SK-N-SH treated with all-trans-retinoic acid at 6 μM for 48 hours (cell line): ENCODE data around the gene ARHGAP24.

ENCODE experiments used
- ATAC-seq: fragments of 200-7000 bp; cut with Tn5 transposase; 3 replicates; pipeline ENCODE4 v1.9.1; 2020; ENCODE audit warnings: mild to moderate bottlenecking, moderate library complexity
- CSDC2 ChIP-seq: fragments of 250-450 bp; sonication (Bioruptor Pico); IDR thresholded peaks from 2 replicates; pipeline ENCODE4 v1.5.0; 2020; ENCODE audit warnings: mild to moderate bottlenecking, moderate library complexity
- CSRNP3 ChIP-seq: fragments of 250-450 bp; sonication (Bioruptor Pico); IDR thresholded peaks from 2 replicates; pipeline ENCODE4 v1.5.1; 2021; ENCODE audit warnings: mild to moderate bottlenecking, moderate library complexity
- ESRRG ChIP-seq: fragments of 250-450 bp; sonication (Bioruptor Pico); IDR thresholded peaks from 2 replicates; pipeline ENCODE4 v1.6.1; 2021; ENCODE audit warnings: mild to moderate bottlenecking
- ISL1 ChIP-seq: fragments of 250-450 bp; sonication (Bioruptor Pico); IDR thresholded peaks from 2 replicates; pipeline ENCODE4 v2.1.2; 2022; ENCODE audit warnings: mild to moderate bottlenecking, moderate library complexity
- OSR1 ChIP-seq: fragments of 250-450 bp; sonication (Bioruptor Pico); IDR thresholded peaks from 2 replicates; pipeline ENCODE4 v1.8.0; 2022; ENCODE audit warnings: moderate library complexity, mild to moderate bottlenecking, inconsistent platforms
- PATZ1 ChIP-seq: fragments of 250-450 bp; sonication (Bioruptor Pico); IDR thresholded peaks from 2 replicates; pipeline ENCODE4 v1.8.0; 2020; ENCODE audit warnings: mild to moderate bottlenecking, moderate library complexity, borderline replicate concordance
- POU6F1 ChIP-seq: fragments of 250-450 bp; sonication (Bioruptor Pico); IDR thresholded peaks from 2 replicates; pipeline ENCODE4 v1.8.0; 2021; ENCODE audit warnings: low read depth, mild to moderate bottlenecking, moderate library complexity, borderline replicate concordance
- PPARA ChIP-seq: fragments of 250-450 bp; sonication (Bioruptor Pico); IDR thresholded peaks from 2 replicates; pipeline ENCODE4 v1.5.0; 2020; ENCODE audit warnings: mild to moderate bottlenecking, borderline replicate concordance
- RARB ChIP-seq: fragments of 250-450 bp; sonication (Bioruptor Pico); IDR thresholded peaks from 2 replicates; pipeline ENCODE4 v1.8.0; 2021; ENCODE audit warnings: mild to moderate bottlenecking, moderate library complexity
- SNAI2 ChIP-seq: fragments of 250-450 bp; sonication (Bioruptor Pico); IDR thresholded peaks from 2 replicates; pipeline ENCODE4 v1.5.0; 2020; ENCODE audit warnings: mild to moderate bottlenecking, moderate library complexity
- TCF4 ChIP-seq: fragments of 250-450 bp; sonication (Bioruptor Pico); IDR thresholded peaks from 2 replicates; pipeline ENCODE4 v1.8.0; 2021; ENCODE audit warnings: mild to moderate bottlenecking, moderate library complexity, borderline replicate concordance
- TOX ChIP-seq: fragments of 250-450 bp; sonication (Bioruptor Pico); IDR thresholded peaks from 2 replicates; pipeline ENCODE4 v1.8.0; 2021; ENCODE audit warnings: mild to moderate bottlenecking, moderate library complexity, borderline replicate concordance
- ZC3H10 ChIP-seq: fragments of 250-450 bp; sonication (Bioruptor Pico); IDR thresholded peaks from 2 replicates; pipeline ENCODE4 v1.5.1; 2021; ENCODE audit warnings: mild to moderate bottlenecking, moderate library complexity
- ZFP3 ChIP-seq: fragments of 250-450 bp; sonication (Bioruptor Pico); IDR thresholded peaks from 2 replicates; pipeline ENCODE4 v1.5.0; 2020; ENCODE audit warnings: mild to moderate bottlenecking, moderate library complexity
- ZFP30 ChIP-seq: fragments of 450-650 bp; formaldehyde crosslinking; IDR thresholded peaks from 2 replicates; pipeline ENCODE4 v1.5.0; 2022; ENCODE audit warnings: mild to moderate bottlenecking, moderate library complexity
- ZNF565 ChIP-seq: fragments of 450-650 bp; formaldehyde crosslinking; conservative IDR thresholded peaks from 2 replicates; pipeline ENCODE4 v1.5.0; 2020; ENCODE audit warnings: low read depth, mild to moderate bottlenecking, moderate library complexity
- ZNF70 ChIP-seq: fragments of 450-650 bp; formaldehyde crosslinking; IDR thresholded peaks from 2 replicates; pipeline ENCODE4 v1.5.0; 2020; ENCODE audit warnings: mild to moderate bottlenecking, moderate library complexity
- ZNF8 ChIP-seq: fragments of 450-650 bp; formaldehyde crosslinking; IDR thresholded peaks from 2 replicates; pipeline ENCODE4 v1.5.0; 2020; ENCODE audit warnings: mild to moderate bottlenecking, moderate library complexity
- TF ChIP-seq, protein P1 (sequence below): fragments of 250-450 bp; sonication (Bioruptor Pico); IDR thresholded peaks from 2 replicates; pipeline ENCODE4 v1.5.0; 2020; ENCODE audit warnings: mild to moderate bottlenecking, moderate library complexity

ARHGAP24 gene

DNA sequence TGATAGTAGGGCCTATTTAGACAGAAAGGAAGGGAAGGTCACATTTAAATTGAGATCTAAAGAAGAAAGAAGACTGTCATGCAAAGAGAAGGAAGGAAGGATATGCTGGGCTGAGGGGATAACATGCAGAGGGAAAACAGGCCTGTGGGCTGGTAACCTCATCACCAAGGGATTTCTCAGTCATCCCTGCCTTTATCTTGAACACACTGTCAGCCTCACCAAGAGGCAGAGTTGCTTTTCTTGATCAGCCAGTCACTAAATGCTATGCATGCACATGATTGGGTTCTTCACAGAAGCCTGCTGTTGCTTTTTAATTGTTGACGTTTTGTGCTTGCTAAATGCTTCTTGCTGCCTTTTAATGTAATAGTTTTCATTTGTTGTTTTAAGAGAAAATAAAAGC, 113.0 kb downstream of the ARHGAP24 start:
- ATAC-seq: no peak

DNA sequence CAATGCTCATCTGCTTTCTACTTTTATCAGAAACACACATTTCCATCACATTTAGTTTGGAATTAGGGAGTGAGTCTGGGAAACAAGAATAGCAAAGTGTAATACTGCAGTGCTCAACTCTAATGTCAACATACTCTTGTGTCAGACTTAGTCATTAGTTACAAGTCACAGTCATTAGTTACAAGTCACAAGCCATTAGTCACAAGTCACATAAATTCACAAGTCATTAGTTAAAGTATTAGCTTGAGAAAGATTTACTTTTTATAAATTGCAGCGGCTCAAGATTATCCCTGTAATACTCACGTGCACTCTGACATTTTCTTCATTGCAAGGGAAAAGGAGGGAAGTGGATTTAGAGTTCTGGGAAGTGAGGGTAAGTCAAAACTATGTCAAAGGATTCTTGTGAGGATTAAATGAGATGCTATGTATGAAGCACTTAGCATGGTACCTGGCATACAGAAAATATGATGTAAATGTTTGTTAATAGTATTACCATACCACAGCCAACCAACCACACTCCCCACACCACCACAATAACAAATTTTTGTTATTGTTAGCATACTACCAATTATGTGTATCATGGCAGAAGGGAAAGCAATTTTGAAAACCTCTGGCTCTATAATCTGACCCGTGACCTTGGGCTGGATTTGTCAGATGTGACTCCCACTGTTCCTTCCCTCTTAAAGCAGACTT, 116.6 kb downstream of the ARHGAP24 start:
- TF ChIP-seq CSDC2 (CRISPR knock-in tag) (no peak), SNAI2 (CRISPR knock-in tag) (no peak), ZFP3 (CRISPR knock-in tag) (no peak), ZNF8 (CRISPR knock-in tag) (no peak), ESRRG (CRISPR knock-in tag) (no peak), ZNF565 (no peak), TOX (CRISPR knock-in tag) (no peak)
- TF ChIP-seq, protein P1, sequence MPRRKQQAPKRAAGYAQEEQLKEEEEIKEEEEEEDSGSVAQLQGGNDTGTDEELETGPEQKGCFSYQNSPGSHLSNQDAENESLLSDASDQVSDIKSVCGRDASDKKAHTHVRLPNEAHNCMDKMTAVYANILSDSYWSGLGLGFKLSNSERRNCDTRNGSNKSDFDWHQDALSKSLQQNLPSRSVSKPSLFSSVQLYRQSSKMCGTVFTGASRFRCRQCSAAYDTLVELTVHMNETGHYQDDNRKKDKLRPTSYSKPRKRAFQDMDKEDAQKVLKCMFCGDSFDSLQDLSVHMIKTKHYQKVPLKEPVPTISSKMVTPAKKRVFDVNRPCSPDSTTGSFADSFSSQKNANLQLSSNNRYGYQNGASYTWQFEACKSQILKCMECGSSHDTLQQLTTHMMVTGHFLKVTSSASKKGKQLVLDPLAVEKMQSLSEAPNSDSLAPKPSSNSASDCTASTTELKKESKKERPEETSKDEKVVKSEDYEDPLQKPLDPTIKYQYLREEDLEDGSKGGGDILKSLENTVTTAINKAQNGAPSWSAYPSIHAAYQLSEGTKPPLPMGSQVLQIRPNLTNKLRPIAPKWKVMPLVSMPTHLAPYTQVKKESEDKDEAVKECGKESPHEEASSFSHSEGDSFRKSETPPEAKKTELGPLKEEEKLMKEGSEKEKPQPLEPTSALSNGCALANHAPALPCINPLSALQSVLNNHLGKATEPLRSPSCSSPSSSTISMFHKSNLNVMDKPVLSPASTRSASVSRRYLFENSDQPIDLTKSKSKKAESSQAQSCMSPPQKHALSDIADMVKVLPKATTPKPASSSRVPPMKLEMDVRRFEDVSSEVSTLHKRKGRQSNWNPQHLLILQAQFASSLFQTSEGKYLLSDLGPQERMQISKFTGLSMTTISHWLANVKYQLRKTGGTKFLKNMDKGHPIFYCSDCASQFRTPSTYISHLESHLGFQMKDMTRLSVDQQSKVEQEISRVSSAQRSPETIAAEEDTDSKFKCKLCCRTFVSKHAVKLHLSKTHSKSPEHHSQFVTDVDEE (CRISPR knock-in tag): no peak

More for the DNA sequence above, 113.0 kb downstream of the ARHGAP24 start:
- no peak for TF ChIP-seq ZC3H10 (CRISPR knock-in tag)
- no peak for TF ChIP-seq CSDC2 (CRISPR knock-in tag)
- no peak for TF ChIP-seq SNAI2 (CRISPR knock-in tag)
- no peak for TF ChIP-seq TCF4
- TF ChIP-seq RARB: no peak
- no peak for TF ChIP-seq ZFP3 (CRISPR knock-in tag)
- no peak for TF ChIP-seq ZFP30
- no peak for TF ChIP-seq CSRNP3 (CRISPR knock-in tag)
- TF ChIP-seq ISL1 (CRISPR knock-in tag): no peak
- TF ChIP-seq PPARA (CRISPR knock-in tag): no peak
- TF ChIP-seq PATZ1 (CRISPR knock-in tag): no peak
- TF ChIP-seq ZNF8 (CRISPR knock-in tag): no peak
- no peak for TF ChIP-seq ZNF565

GRCh38 chr4:85595098-85595775, 120.3 kb downstream of the ARHGAP24 start:
- TF ChIP-seq ESRRG (CRISPR knock-in tag): no peak
- no peak for TF ChIP-seq ZC3H10 (CRISPR knock-in tag)
- TF ChIP-seq ZNF70 (CRISPR knock-in tag): no peak
- no peak for TF ChIP-seq SNAI2 (CRISPR knock-in tag)
- no peak for TF ChIP-seq ZFP3 (CRISPR knock-in tag)
- TF ChIP-seq ZNF8 (CRISPR knock-in tag): no peak
- no peak for TF ChIP-seq TCF4
- TF ChIP-seq CSRNP3 (CRISPR knock-in tag): no peak
- no peak for TF ChIP-seq CSDC2 (CRISPR knock-in tag)
- no peak for TF ChIP-seq OSR1 (CRISPR knock-in tag)
- TF ChIP-seq POU6F1: no peak
- TF ChIP-seq ZFP30: no peak
- TF ChIP-seq TOX (CRISPR knock-in tag): no peak
- no peak for TF ChIP-seq RARB
- no peak for ATAC-seq

More for the DNA sequence above, 116.6 kb downstream of the ARHGAP24 start:
- no peak for ATAC-seq
